ENCODE data around the gene KIF21B. TPM values are rescaled to one million over a fixed set of nuclear protein-coding genes. Genes with fewer than 3 reads are reported as not detected.

The KIF21B gene
- total and polyA plus RNA-seq, 2 of the 8 experiments (the other 6 are each of a cell fraction or from before 2014, with no cell fraction given): 10.8 to 26.5 TPM

- Histone ChIP-seq H3K36me3 (ENCODE audit: control insufficient read depth in 2 of 4, insufficient read depth in 4 of 4, low read length in 3 of 4) (peaks cover 0 to 14% (median 7%) of the 10 kb centered on the region in 4 experiments; a peak in 5 of 8 replicates), H2BK15ac (ENCODE audit: low read length) (no peak overlapping the region), H2AFZ (ENCODE audit: low read length) (no peak overlapping the region), H3K9me3 (ENCODE audit: insufficient read depth in 2 of 2, low read depth in 1 of 2, low read length in 1 of 2) (peaks cover 0 to 8% of the 10 kb centered on the region in 2 experiments; a peak in 2 of 4 replicates), H3K56ac (replicated peaks; ENCODE audit: insufficient read length, low read depth, low read length) (no peak overlapping the region), H2BK20ac (ENCODE audit: low read length) (no peak overlapping the region), H3K23me2 (ENCODE audit: low read depth, low read length) (no peaks in the 10 kb centered on the region), H3K14ac (ENCODE audit: insufficient read length) (no peak overlapping the region), H3K79me1 (ENCODE audit: low read depth, low read length) (no peaks in the 10 kb centered on the region), H2BK12ac (ENCODE audit: low read depth, low read length) (no peak overlapping the region), H3K23ac (ENCODE audit: insufficient read length) (no peak overlapping the region), H3K79me2 (ENCODE audit: control insufficient read depth in 1 of 2, insufficient read depth in 2 of 2, low read length in 2 of 2) (no peaks in the 10 kb centered on the region), H4K91ac (replicated peaks; ENCODE audit: insufficient read length, low read length) (no peak overlapping the region), H3K27ac (ENCODE audit: low read depth, low read length) (no peak overlapping the region), H3K4me2 (ENCODE audit: insufficient read depth in 1 of 2, low read depth in 2 of 2, low read length in 2 of 2) (no peak overlapping the region), H3K18ac (ENCODE audit: extremely low read depth, low read length) (no peak overlapping the region), H2BK5ac (ENCODE audit: low read depth, low read length) (no peak overlapping the region; the same call in 1 of the 2 replicates), H3K27me3 (replicated peaks in 1 of 4; ENCODE audit: control insufficient read depth in 3 of 4, extremely low read depth in 1 of 4, insufficient read depth in 3 of 4, low read length in 3 of 4) (no peaks in the 10 kb centered on the region), H4K20me1 (replicated peaks in 1 of 2; ENCODE audit: control insufficient read depth in 1 of 2, insufficient read depth in 2 of 2, low read length in 2 of 2) (peaks cover 0 to 3% of the 10 kb centered on the region in 2 experiments), H3K4me1 (replicated peaks in 1 of 4; ENCODE audit: control insufficient read depth in 3 of 4, insufficient read depth in 4 of 4, low read length in 3 of 4) (peaks cover 0 to 3% (median 0%) of the 10 kb centered on the region in 4 experiments; a peak in 1 of 7 replicates), H4K8ac (ENCODE audit: extremely low read depth, insufficient read depth, low read length) (peak overlapping the region; percentile 21; the same call in 1 of the 2 replicates), H3K4me3 (ENCODE audit: extremely low read depth in 1 of 4, insufficient read depth in 2 of 4, low read depth in 3 of 4, low read length in 4 of 4) (no peak overlapping the region), H4K5ac (ENCODE audit: insufficient read length, low read depth, low read length) (no peak overlapping the region), H2AK5ac (ENCODE audit: low read depth, low read length) (no peak overlapping the region), H3K9ac (replicated peaks in 1 of 4; ENCODE audit: extremely low read depth in 1 of 4, low read depth in 3 of 4, low read length in 3 of 4) (no peak overlapping the region), H2BK120ac (replicated peaks; ENCODE audit: low read depth, low read length) (no peak overlapping the region), H3K4ac (replicated peaks; ENCODE audit: insufficient read length, low read depth, low read length) (no peak overlapping the region)
- DNase-seq (ENCODE audit: low read depth in 1 of 2, low spot score in 2 of 2) (no peak), FAIRE-seq (no peak)
- POLR2A ChIA-PET (ENCODE audit: partially characterized antibody): interaction anchor here (1.5 kb wide), 1 partner anchor 84 kb away, joined by 3 read pairs; no protein-coding TSS in a partner anchor
- WGBS, 2 experiments (ENCODE audit: extremely low coverage in 1 of 2, insufficient coverage in 1 of 2, insufficient read length in 1 of 2, insufficient replicate concordance in 2 of 2, low coverage in 1 of 2, low lambda C conversion rate in 2 of 2, missing lambda C conversion rate in 1 of 2): 95% methylated on average over 13 of the region's 13 CpGs; no CpG with 5 or more reads in 1 of the 2 experiments
- CTCF ChIA-PET (ENCODE audit: partially characterized antibody): interaction anchor here (0.6 to 28.5 kb wide), 12 partner anchors 11 to 144 kb away, joined by 3 to 640 read pairs (median 4); partner anchors contain the start of gene KIF21B
- TF ChIP-seq NRF1 (IDR thresholded peaks at IDR 0.05; ENCODE audit: low read depth, low read length): no peak
- no peak for TF ChIP-seq SIRT6 (IDR thresholded peaks at IDR 0.05; ENCODE audit: low read length)
- no peak for TF ChIP-seq TAF7 (optimal IDR thresholded peaks at IDR 0.05; ENCODE audit: borderline replicate concordance, low read depth, low read length)
- TF ChIP-seq ASH2L (IDR thresholded peaks at IDR 0.05; ENCODE audit: low read length): no peak
- no peak for TF ChIP-seq GTF2F1 (IDR thresholded peaks at IDR 0.05; ENCODE audit: borderline replicate concordance, low read depth, low read length)
- TF ChIP-seq, protein P1, sequence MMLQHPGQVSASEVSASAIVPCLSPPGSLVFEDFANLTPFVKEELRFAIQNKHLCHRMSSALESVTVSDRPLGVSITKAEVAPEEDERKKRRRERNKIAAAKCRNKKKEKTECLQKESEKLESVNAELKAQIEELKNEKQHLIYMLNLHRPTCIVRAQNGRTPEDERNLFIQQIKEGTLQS (IDR thresholded peaks at IDR 0.05; ENCODE audit: insufficient read depth, low read depth, low read length): no peak
- TF ChIP-seq BACH1 (IDR thresholded peaks at IDR 0.05; ENCODE audit: low read length): no peak
- no peak for TF ChIP-seq FOSL1 (IDR thresholded peaks at IDR 0.05; ENCODE audit: insufficient read depth, low read depth, low read length)
- no peak for TF ChIP-seq SRF (IDR thresholded peaks at IDR 0.05; ENCODE audit: low read depth, low read length)
- TF ChIP-seq, protein P2, sequence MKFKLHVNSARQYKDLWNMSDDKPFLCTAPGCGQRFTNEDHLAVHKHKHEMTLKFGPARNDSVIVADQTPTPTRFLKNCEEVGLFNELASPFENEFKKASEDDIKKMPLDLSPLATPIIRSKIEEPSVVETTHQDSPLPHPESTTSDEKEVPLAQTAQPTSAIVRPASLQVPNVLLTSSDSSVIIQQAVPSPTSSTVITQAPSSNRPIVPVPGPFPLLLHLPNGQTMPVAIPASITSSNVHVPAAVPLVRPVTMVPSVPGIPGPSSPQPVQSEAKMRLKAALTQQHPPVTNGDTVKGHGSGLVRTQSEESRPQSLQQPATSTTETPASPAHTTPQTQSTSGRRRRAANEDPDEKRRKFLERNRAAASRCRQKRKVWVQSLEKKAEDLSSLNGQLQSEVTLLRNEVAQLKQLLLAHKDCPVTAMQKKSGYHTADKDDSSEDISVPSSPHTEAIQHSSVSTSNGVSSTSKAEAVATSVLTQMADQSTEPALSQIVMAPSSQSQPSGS (IDR thresholded peaks at IDR 0.05; ENCODE audit: low read length): no peak
- no peak for TF ChIP-seq BCL11A (IDR thresholded peaks at IDR 0.05; ENCODE audit: low read depth in 2 of 2, low read length in 2 of 2)
- no peak for TF ChIP-seq YY1 (IDR thresholded peaks at IDR 0.05; ENCODE audit: low read depth, low read length)
These were observed 48.1 kb downstream of the KIF21B start for GRCh38 chr1:200975458-200975857.
